Measurements from ENCODE around the gene RPL34. TPM values are rescaled to one million over a fixed set of nuclear protein-coding genes. Genes with fewer than 3 reads are reported as not detected.
A peak's percentile ranks its signal among the peaks of the same experiment; 100 is the strongest.
"Not testable (repeated sequence)": the region's sequence is repeated elsewhere in the genome, so short reads cannot be mapped to it uniquely, and the experiment has no call there.

Gene RPL34
- 334 TPM for total RNA-seq

DNA sequence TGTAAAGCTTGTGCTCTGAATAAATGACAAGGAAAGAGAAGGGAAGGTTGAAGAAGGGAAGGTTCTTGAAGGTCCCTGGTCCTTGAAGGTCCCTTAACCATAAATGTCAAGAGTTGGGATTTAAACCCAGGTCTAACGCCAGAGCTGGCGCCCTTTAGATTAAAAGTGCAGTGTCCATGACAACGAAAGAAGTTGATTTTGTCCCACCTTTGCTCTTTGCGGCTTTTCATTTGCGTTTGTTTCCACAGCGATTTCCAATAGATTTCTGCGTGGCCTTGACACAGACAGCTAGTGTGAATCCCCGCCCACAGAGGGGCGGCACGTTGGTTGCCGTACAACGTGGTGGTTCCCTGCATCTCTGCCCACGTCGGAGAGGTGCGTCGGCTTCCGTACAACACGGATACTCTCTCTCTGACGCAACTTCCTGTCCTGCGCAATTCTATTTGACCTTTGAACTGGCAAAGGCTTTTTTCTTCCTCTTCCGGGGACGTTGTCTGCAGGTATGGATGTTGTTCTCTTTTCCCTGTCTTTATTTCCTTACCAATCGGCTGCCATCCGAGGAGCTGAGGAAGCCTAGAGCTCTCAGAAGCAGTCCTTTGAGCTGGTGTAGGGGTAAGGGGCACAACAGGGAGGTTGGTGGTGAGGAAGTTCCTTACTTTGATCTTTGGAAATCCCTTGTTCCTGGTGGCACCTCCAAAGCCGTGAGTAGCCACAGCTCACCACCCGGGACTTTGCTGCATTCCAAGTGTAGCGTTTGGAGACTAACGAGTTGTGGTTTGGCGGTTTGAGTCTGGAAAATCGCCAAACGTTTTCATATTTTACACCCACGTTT, at the start of gene RPL34:
TSS of gene RPL34 (plus strand) at position 476 of the 832 bp plus-strand sequence. CDS start 1,384 bp downstream, outside the sequence.
- DNase-seq (ENCODE audit: low spot score) (peak; percentile 98), ATAC-seq (peak; percentile 99)

DNA sequence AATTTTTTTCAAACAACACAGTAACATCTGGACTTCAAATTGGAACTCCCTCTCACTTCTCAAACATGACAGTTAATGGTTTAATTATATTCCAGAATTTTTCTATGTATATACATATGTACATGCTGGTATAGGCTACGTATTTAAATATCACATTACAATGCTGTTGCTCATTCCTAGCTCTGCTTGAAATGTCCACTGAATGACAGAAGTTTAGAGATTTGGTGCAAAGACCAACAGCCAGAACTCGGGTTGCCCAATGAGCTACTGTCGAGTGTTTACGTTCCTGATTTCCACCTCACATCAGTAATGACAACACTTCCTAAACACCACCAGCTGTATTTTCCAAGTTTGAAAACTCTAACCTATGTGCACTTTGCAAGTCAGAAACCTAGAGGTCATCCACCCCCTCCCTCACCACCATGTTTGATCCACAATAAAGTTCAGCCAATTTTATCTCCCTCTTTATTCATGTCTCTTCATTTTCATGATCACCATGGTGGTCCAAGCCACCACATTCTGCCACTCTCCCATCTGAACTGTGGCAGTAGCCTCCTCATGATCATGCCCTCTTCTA, 49.3 kb upstream of the RPL34 start:
- ATAC-seq (no peak), DNase-seq (ENCODE audit: low spot score) (no peak)

DNA sequence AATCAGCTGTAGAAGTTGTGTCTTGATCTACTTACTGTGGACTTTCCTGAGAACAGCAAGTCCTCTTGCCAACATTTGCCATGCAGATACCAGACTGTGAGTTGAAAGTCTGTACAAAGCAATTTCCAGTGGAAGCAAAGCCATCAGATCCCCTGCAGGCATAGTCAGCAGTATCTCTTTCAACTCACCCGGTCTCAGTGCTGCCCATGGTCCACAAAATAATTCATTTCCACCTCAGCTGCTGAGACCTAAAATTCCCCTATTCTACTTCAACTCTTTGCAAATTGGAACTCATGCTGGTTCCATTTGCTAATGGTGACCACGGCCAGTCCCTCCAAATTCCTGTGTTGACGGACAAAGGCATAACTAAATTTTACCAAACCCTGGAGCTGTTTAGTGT, 46.0 kb upstream of the RPL34 start:
- no peak for DNase-seq (ENCODE audit: low spot score)
- no peak for ATAC-seq

DNA sequence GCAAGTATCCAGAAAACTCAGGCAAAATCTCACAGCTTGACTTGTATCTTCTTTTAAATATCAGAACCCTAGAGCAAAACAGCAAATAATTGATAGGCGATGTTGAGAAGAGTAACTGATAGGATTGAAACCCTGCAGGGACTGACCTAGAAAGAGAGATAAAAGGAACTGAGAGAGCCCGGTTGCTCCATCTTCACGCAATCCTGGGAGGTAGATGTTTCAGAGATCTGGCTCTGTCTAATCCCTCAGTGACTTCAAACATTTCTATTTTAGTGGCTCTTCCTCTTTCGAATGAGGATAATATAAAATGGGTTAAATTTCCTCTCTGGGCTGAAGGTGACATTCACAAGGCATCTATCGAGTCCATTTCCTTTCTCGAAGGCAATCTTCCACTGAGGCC, 39.3 kb upstream of the RPL34 start:
- no peak for ATAC-seq
- DNase-seq (ENCODE audit: low spot score), result no peak

DNA sequence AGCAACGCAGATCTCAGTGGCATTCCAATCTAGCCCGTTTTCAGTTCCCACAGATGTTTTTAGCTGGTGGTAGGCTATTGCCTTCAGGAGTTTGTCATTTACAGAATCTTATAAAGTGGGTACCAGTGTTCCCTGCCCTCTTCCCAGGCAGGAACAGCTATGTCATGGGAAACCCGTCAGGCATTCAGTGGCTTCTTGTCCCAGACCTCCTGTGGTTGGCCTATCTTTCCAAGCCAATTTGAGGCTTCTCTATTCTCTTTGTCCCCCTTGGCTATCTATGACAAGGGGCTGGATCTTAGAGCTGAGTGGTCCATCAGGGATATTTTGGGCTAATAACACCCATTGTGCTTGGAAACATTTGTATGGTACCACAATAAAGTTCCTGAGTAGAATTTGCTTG, 33.6 kb upstream of the RPL34 start:
- DNase-seq (ENCODE audit: low spot score) (no peak), ATAC-seq (no peak)

DNA sequence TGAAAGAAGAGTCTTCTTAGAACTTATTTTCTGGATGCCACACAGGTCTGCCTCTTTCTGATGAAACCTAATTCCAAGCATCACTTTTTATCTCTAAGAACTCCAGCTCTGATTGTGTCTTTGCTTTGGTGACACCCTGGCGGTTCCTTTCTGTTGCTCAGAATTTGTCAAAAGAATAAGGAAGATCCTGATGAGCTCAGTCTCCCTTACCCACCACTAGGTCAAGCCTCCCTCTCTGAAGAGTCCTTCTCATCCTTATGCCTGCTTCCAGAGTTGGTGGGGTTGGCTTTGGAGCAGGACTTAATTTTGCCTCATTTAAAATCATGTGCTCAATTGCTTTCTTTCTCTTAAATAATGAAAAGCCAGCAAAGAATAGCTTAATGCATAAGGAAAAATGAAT, 31.5 kb upstream of the RPL34 start:
- ATAC-seq, result no peak

DNA sequence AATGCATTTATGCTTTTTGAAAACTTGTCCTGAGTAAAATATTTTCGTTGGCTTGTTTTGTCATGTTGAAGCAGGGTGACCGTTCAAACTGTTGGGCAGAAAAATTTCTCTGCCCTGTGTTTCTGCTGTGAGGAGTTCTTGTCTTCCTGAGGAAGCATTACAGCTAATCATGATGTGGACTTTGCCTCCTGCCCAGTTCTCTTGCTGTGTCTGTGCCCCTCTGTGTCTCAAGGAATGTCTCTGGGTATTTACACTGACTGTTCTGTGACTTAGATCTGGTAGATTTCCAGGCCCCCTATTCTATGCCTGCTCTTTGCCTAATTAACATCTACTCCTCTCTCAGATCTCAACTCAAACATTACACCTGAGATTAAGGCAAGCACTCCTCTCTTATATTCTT, 30.4 kb upstream of the RPL34 start:
- ATAC-seq, result no peak
- no peak for DNase-seq (ENCODE audit: low spot score)

More for the DNA sequence above, 31.5 kb upstream of the RPL34 start:
- no peak for DNase-seq (ENCODE audit: low spot score)

DNA sequence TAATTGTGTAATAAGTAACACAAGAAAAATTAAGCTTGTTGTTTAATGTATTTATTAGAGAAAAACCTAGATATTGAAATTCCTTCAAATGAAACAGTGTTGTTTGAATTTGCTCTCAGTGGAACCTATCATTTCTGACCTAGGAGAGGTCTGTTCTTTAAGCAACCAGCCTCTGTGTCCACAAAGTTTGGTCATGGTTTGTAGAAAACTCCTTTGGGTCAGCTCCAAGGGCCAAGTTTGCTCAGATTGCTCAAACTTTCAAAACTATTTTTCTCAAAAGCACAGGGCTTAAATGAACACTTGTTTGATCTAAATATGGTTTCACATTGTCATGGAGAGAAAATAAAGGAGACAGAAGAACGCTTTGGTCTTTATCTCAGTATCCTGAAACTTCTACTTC, 29.6 kb upstream of the RPL34 start:
- DNase-seq (ENCODE audit: low spot score), result no peak
- ATAC-seq, result peak; percentile 83

DNA sequence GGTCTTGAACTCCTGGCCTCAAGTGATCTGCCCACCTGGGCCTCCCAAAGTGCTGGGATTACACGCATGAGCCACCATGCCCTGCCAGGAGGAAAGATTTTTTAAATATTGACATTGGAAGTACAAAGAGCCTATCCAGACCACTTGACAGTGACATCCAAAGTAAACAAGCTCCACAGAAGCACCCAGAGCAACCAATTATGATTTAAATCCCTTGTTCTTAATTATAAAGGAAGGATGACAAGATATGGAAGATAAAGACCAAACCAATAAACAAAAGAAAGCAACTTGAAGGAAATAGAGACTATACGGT, 27.7 kb upstream of the RPL34 start:
- ATAC-seq (peak; percentile 76), DNase-seq (ENCODE audit: low spot score) (no peak)

DNA sequence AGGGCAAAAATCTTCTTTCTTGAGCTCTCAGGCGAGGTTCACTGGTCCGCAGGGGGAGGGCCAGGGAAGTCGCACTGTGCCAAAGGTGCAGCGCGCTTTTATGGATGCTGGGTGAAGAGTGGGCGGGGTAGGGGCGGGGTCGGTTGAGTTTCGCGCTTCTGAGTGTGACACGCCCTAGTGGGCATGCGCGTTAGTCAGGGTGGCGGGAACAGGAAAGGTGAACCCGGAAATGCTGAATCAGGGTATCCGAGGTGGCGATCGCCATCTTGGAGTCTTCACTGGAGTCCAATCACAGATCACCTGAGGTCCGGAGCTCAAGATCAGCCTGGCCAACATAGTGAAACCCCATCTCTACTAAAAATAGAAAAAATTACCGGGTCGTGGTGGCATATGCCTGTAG, 26.1 kb upstream of the RPL34 start:
- DNase-seq (ENCODE audit: low spot score), result not testable (repeated sequence)

DNA sequence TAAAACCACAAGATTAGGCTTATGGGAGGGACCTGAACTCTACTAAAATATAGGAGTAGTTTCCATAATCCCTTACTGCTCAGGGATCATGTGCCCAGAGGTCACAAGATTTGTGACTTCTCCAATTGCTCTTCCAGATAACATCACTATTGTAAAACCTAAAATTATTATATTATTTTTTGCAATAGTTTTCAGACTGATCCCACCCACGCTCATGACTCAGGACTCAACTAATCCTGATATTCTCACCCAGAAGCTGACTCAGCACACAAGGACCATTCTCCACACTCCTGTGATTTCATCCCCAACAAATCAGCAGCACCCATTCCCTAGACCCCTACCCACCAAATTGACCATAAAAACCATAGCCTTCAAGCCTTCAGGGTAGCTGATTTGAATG, 24.0 kb upstream of the RPL34 start:
- DNase-seq (ENCODE audit: low spot score), result no peak

More for the DNA sequence above, 26.1 kb upstream of the RPL34 start:
- not testable (repeated sequence) for ATAC-seq

DNA sequence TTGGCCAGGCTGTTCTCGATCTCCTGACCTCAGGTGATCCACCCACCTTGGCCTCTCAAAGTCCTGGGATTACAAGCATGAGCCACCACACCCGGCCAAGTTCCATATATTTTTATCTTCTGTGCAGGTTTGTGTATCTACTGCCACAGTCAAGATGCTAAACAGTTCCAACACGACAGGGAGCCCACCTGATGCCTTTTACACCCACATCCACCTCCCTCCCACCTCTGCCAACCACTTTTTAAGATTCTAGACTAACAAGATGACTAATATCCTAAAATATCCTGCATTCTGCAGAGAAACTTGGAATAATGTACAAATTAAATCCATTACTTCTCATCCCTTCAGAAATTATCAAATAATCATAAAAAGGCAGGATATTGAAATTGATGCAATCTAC, 19.3 kb upstream of the RPL34 start:
- no peak for ATAC-seq

More for the DNA sequence above, 24.0 kb upstream of the RPL34 start:
- ATAC-seq, result no peak

DNA sequence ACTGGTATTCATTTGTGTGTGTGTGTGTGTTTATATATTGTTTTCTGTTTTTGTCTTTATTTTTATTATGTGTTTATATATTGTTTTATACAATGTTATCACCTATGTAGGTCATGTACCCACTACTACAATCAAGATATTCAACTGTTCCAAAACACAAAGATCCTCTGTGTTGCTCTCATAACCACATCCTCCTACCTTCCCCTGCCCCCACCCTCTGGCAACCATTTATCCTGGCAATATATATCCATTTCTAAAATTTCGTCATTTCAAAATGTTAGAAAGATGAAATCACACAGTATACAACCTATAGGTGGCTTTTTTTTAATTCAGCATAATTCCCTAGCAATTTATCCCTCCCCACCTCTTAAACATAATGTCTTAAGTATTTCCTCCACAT, 18.8 kb upstream of the RPL34 start:
- no peak for ATAC-seq
- no peak for DNase-seq (ENCODE audit: low spot score)

More for the DNA sequence above, 19.3 kb upstream of the RPL34 start:
- no peak for DNase-seq (ENCODE audit: low spot score)

DNA sequence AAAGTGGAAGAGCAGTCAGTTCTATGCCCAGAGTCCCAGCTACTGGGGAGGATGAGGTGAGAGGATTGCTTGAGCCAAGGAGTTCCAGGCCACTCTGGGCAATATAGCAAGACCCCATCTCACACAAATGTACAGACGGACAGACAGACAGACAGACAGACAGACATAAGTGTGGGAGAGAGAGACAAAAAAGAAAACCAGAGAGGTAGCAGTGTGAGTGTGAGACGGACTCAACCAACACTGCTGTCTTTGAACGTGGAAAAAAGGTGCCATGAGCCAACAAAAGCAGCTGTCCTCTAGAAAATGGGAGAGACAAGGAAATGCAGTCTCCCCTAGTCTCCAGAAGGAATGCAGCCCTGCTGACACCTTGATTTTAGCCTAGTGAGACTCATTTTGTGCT, 18.2 kb upstream of the RPL34 start:
- no peak for DNase-seq (ENCODE audit: low spot score)
- no peak for ATAC-seq

DNA sequence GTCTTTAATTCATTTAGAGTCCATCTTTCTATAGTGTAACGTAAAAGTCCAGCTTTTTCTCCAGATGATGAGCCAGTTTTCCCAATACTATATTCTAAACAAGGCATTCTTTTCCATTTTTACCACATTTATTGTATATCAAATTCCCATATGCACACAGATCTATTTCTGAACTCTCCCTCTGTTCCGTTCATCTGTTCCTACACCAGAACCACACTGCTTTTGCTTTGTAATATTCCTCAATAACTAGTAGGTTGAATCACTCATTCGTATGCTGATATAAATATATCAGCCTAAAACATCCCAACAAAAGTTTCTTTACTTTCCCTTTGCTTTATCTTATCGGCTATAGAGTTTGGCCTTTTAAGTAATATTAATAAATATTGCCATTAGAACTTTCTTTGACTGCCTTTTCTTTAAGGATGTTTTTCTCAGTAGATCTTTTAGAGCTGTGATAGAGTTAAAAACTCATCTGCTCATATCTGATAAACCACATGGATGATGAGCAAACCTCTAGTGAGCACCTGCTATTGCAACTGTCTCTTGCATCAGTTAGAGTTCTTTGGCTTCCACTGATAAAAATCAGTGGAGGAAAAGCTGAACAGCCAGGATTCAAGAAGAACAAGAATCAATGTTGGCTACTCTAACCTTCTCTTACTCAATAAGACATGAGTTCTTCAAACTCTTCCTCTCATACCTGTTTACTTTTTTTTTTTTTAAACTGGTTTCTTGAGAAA, 13.1 kb upstream of the RPL34 start:
- no peak for ATAC-seq
- DNase-seq (ENCODE audit: low spot score), result no peak

DNA sequence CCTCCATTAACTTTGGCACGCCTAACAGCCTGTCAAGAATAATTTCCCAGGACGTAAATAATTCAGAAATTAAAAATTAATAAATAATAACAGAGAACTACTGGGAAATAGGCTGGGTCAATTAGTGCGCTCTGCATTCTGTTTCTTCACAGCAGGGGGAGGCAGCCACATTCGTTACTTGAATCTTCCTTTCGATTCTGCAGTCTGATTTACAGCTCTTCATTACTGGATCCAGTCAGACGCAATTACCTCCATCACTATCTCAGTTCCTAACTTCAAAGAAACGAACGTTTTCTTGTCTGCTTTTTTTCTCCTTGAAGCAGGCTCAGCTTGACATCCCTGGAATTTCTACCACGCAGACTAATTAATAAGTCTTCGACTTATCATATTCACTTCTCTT, 9.0 kb upstream of the RPL34 start:
- no peak for ATAC-seq
- DNase-seq (ENCODE audit: low spot score), result no peak

DNA sequence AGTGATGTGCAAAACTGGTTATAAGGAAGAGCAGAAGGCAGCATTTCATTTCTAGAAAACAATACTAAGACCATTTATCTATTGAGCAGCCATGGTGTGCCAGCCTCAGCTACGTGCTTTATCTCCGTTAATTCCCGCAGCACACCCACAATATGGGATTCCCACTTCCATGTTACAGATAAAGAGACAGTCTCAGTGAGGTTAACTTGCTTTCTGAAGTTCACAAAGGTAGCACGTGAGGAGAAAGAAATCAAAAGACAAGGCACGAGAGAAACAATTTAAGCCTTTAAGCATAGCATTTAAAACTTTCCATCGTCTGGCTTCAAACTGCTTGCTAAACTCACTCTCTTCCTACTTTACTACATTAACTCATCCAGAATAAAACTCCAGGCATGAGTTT, 8.0 kb upstream of the RPL34 start:
- DNase-seq (ENCODE audit: low spot score) (no peak), ATAC-seq (no peak)

DNA sequence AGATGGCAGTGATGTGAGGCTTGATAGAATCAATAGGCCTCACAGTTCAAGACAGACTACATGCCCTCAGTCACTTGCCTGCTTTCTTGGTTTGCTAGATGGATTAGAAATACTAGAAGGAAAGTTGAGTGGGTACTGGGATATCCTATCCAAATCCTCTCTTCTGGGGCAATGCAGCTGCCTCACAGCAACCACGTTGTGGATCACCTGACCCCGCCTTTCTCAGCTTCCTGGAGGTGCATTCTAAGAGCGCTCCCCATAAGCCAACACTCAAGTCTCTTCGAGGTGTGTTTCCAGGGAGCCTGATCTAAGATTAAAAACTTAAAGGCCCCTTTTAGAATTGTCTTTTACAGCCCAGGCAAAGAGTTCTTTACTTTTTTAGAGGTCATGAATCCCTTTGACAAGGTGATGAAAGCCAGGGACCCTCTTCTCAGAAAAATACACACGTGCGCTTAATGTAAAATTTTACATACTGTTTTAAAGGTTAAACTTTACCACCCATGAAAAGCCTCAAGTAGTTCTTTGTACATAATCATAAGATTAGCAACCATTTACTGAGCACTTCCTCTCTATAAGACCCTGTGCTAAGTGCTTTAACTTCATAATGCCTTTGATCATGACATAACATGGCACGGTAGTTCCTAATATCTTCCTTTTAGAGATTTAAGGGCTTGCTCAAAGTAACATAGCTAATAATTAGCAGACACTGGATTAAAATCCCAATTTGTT, 840 bp upstream of the RPL34 start:
- peak; percentile 12 for ATAC-seq
- no peak for DNase-seq (ENCODE audit: low spot score)

DNA sequence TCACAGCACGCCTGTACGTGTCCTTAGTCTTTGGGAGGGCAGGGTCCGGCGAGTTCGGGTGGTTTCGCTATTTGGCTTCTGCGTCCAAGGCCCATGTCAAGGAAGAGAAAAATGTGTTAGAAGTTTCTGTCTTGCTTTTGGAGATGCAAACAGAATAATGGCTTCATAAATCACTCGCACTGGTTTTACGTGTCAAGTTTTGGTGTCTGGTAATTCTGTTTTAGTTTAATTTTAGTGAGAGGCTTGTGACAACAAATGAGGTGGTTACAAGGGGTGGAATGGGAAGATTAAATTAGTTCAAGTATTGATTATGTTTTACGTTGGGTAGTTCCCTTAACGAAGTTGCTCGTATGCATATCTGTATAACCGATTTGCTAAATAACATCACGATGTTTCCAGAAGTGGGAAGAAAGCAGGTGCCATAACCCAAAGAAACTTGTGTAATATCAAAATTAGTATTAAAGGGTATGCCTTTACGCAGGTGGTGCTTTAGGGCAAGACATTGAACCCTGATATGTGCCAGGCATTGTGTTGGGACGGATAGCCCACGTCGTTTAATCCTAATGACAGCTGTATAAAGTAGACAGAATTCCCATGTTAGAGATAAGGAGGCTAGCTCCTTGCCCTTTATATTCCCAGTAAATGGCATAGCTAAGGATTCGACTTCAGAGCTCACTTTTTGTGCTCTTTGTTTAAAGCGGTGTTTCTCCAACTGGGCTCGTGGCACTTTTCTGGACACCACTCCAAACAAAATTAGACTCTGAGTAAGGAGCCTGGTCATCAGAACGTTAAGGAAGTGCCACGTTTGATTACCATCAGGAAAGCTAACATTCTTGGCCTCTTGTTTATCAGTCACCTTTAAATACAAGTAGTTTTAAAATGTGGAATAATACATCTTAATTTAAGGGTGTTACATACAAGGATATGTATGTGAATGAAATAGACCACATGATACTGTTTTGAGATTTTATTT, 843 bp downstream of the RPL34 start:
- DNase-seq (ENCODE audit: low spot score) (no peak), ATAC-seq (no peak)

DNA sequence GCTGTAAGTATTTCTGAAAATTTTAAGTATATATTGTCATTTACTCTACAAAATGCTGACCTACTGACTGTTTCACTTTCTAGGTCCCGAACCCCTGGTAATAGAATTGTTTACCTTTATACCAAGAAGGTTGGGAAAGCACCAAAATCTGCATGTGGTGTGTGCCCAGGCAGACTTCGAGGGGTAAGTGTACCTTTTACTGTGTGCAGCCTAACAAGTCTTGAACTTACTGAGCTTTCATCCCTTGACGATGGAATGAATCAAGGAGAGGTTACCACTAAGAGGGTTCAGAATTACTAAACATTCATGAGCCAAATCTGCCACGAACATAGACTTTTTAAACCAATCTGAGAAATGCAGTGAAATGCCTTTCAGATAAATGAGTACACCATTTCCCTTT, 1.6 kb downstream of the RPL34 start:
- no peak for ATAC-seq
- no peak for DNase-seq (ENCODE audit: low spot score)
